ENCODE results near the gene SLC26A9.

SLC26A9 gene

GRCh38 chr1:205948039-205948438, 4.8 kb upstream of the SLC26A9 start:
- no peak for DNase-seq

- no peak for DNase-seq
Measured at GRCh38 chr1:205947024-205947423, 3.8 kb upstream of the SLC26A9 start.

- no peak for DNase-seq
Measured at GRCh38 chr1:205945069-205945468, 1.8 kb upstream of the SLC26A9 start.

GRCh38 chr1:205944525-205944924, 1.3 kb upstream of the SLC26A9 start:
- no peak for DNase-seq

- no peak for DNase-seq
Measured at GRCh38 chr1:205942631-205943159, 561 bp downstream of the SLC26A9 start.

- DNase-seq, result no peak
Measured at GRCh38 chr1:205940710-205941109, 2.5 kb downstream of the SLC26A9 start.

GRCh38 chr1:205939690-205940330, 3.4 kb downstream of the SLC26A9 start:
- DNase-seq, result no peak

GRCh38 chr1:205938682-205939081, 4.6 kb downstream of the SLC26A9 start:
- DNase-seq, result no peak

GRCh38 chr1:205936846-205937586, 6.2 kb downstream of the SLC26A9 start:
- DNase-seq, result no peak

- DNase-seq, result no peak
Measured at GRCh38 chr1:205936311-205936710, 6.9 kb downstream of the SLC26A9 start.

- no peak for DNase-seq
Measured at GRCh38 chr1:205935869-205936268, 7.4 kb downstream of the SLC26A9 start.

- no peak for DNase-seq
Measured at GRCh38 chr1:205934788-205935187, 8.5 kb downstream of the SLC26A9 start.

GRCh38 chr1:205933671-205934618, 9.3 kb downstream of the SLC26A9 start:
- no peak for DNase-seq

GRCh38 chr1:205932776-205933175, 10.5 kb downstream of the SLC26A9 start:
- no peak for DNase-seq

- no peak for DNase-seq
Measured at GRCh38 chr1:205930799-205931281, 12.4 kb downstream of the SLC26A9 start.

GRCh38 chr1:205930195-205930577, 13.1 kb downstream of the SLC26A9 start:
- no peak for DNase-seq

GRCh38 chr1:205929496-205930194, 13.6 kb downstream of the SLC26A9 start:
- no peak for DNase-seq

- DNase-seq, result no peak
Measured at GRCh38 chr1:205928317-205928716, 14.9 kb downstream of the SLC26A9 start.

- no peak for DNase-seq
Measured at GRCh38 chr1:205927676-205928075, 15.6 kb downstream of the SLC26A9 start.

- no peak for DNase-seq
Measured at GRCh38 chr1:205927247-205927646, 16.0 kb downstream of the SLC26A9 start.

- DNase-seq, result no peak
Measured at GRCh38 chr1:205926636-205927035, 16.6 kb downstream of the SLC26A9 start.

- no peak for DNase-seq
Measured at GRCh38 chr1:205926213-205926612, 17.0 kb downstream of the SLC26A9 start.

Measured in DMS 273 treated with DMSO at 0.1 percent for 48 hours (cell line).